HEK293 (cell line): ENCODE data around the gene USP35.

ENCODE experiments used
- CTCF ChIA-PET: fragments of 350-600 bp; formaldehyde crosslinking; extraction: SDS; loops from one replicate; lab custom pipeline; 2021; ENCODE audit warnings: antibody characterized with exemption; lab: Yijun Ruan, JAX
- POLR2A ChIA-PET: fragments of 300-600 bp; formaldehyde crosslinking; extraction: SDS; loops from one replicate; lab custom pipeline; 2020; ENCODE audit warnings: antibody characterized with exemption, inconsistent platforms; lab: Yijun Ruan, JAX
- H3K27ac ChIP-seq: fragments of 200-500 bp; sonication (Bioruptor generic); 2 replicates; pipeline ENCODE4 v1.5.1; 2014; ENCODE audit warnings: low read depth, low read length, control low read depth, inconsistent platforms; ENCODE audit errors: extremely low read depth
- H3K36me3 ChIP-seq, 2 experiments: fragments of 200-500 bp in 1 of 2; sonication (Bioruptor generic) in 1 of 2; 1 replicate in 1 of 2; 2 replicates in 1 of 2; pipeline ENCODE4 v1.5.1; 2014 to 2017; ENCODE audit warnings: inconsistent platforms in 2 of 2, low read length in 2 of 2; ENCODE audit not compliant: control insufficient read depth in 2 of 2, insufficient read depth in 1 of 2
- H3K4me1 ChIP-seq: fragments of 200-500 bp; sonication (Bioruptor generic); 2 replicates; pipeline ENCODE4 v1.5.1; 2014; ENCODE audit warnings: mild to moderate bottlenecking, low read length, inconsistent platforms; ENCODE audit not compliant: control insufficient read depth, insufficient read depth
- H3K4me3 ChIP-seq: 2 replicates; pipeline ENCODE4 v1.5.1; 2011; ENCODE audit warnings: low read depth, mild to moderate bottlenecking, control low read depth, low read length, moderate library complexity
- H3K9me3 ChIP-seq: fragments of 200-500 bp; sonication (Bioruptor generic); 2 replicates; pipeline ENCODE4 v1.5.1; 2014; ENCODE audit warnings: low read depth, low read length, inconsistent platforms; ENCODE audit not compliant: control insufficient read depth, insufficient read depth
- GLIS1 ChIP-seq: fragments of 450-650 bp; formaldehyde crosslinking; IDR thresholded peaks from 2 replicates; pipeline ENCODE4 v1.5.1; 2016; ENCODE audit warnings: missing biosample characterization, missing genetic modification characterization
- HOXC10 ChIP-seq: sonication (generic); formaldehyde crosslinking; IDR thresholded peaks from 2 replicates; pipeline ENCODE4 v1.8.1; 2023; ENCODE audit warnings: mild to moderate bottlenecking, missing genetic modification reagents
- HOXD13 ChIP-seq: sonication (generic); formaldehyde crosslinking; IDR thresholded peaks from 2 replicates; pipeline ENCODE4 v1.8.0; 2022; ENCODE audit warnings: missing genetic modification reagents, borderline replicate concordance
- OSR2 ChIP-seq: fragments of 450-650 bp; formaldehyde crosslinking; IDR thresholded peaks from 2 replicates; pipeline ENCODE4 v1.5.1; 2016; ENCODE audit warnings: missing biosample characterization, missing genetic modification characterization
- ZBTB17 ChIP-seq: fragments of 450-650 bp; formaldehyde crosslinking; IDR thresholded peaks from 2 replicates; pipeline ENCODE4 v1.5.1; 2016; ENCODE audit warnings: missing biosample characterization, missing genetic modification characterization
- ZNF248 ChIP-seq: fragments of 450-650 bp; formaldehyde crosslinking; IDR thresholded peaks from 2 replicates; pipeline ENCODE4 v1.5.1; 2017; ENCODE audit warnings: missing biosample characterization, missing genetic modification characterization
- ZNF274 ChIP-seq, 2 experiments: fragments of 200-500 bp in 1 of 2; fragments of 450-650 bp in 1 of 2; sonication (Bioruptor generic) in 1 of 2; formaldehyde crosslinking in 1 of 2; IDR thresholded peaks; 2 replicates each; pipeline versions ENCODE4 v1.5.1 to v1.6.1; 2014 to 2016; ENCODE audit warnings: borderline replicate concordance in 1 of 2, inconsistent platforms in 1 of 2, low read length in 1 of 2, missing biosample characterization in 1 of 2, missing genetic modification characterization in 1 of 2
- ZNF473 ChIP-seq: fragments of 450-650 bp; formaldehyde crosslinking; IDR thresholded peaks from 2 replicates; pipeline ENCODE4 v1.5.1; 2017; ENCODE audit warnings: missing biosample characterization, missing genetic modification characterization
- ZNF529 ChIP-seq: fragments of 450-650 bp; formaldehyde crosslinking; IDR thresholded peaks from 2 replicates; pipeline ENCODE4 v1.5.1; 2017; ENCODE audit warnings: missing genetic modification characterization, missing biosample characterization; ENCODE audit not compliant: insufficient replicate concordance
- ZNF610 ChIP-seq: fragments of 450-650 bp; formaldehyde crosslinking; IDR thresholded peaks from 2 replicates; pipeline ENCODE4 v1.5.1; 2016; ENCODE audit warnings: missing biosample characterization, missing genetic modification characterization, borderline replicate concordance
- ZNF664 ChIP-seq: fragments of 450-650 bp; formaldehyde crosslinking; IDR thresholded peaks from 2 replicates; pipeline ENCODE4 v1.5.1; 2016; ENCODE audit warnings: missing biosample characterization, missing genetic modification characterization
- TF ChIP-seq, protein P1 (sequence below): fragments of 450-650 bp; formaldehyde crosslinking; IDR thresholded peaks from 2 replicates; pipeline ENCODE4 v1.5.1; 2016; ENCODE audit warnings: missing biosample characterization, missing genetic modification characterization, borderline replicate concordance
- TF ChIP-seq, protein P2 (sequence below): fragments of 450-650 bp; formaldehyde crosslinking; IDR thresholded peaks from 2 replicates; pipeline ENCODE4 v1.5.1; 2016; ENCODE audit warnings: missing biosample characterization, missing genetic modification characterization
- TF ChIP-seq, protein P3 (sequence below): fragments of 450-650 bp; formaldehyde crosslinking; IDR thresholded peaks from 2 replicates; pipeline ENCODE4 v1.5.1; 2017; ENCODE audit warnings: missing biosample characterization, missing genetic modification characterization
- TF ChIP-seq, protein P4 (sequence below): fragments of 450-650 bp; formaldehyde crosslinking; IDR thresholded peaks from 2 replicates; pipeline ENCODE4 v1.5.1; 2016; ENCODE audit warnings: missing biosample characterization, missing genetic modification characterization
- TF ChIP-seq, protein P5 (sequence below): fragments of 450-650 bp; formaldehyde crosslinking; IDR thresholded peaks from 2 replicates; pipeline ENCODE4 v1.5.1; 2017; ENCODE audit warnings: missing biosample characterization, missing genetic modification characterization
- TF ChIP-seq, protein P6 (sequence below): fragments of 450-650 bp; formaldehyde crosslinking; IDR thresholded peaks from 2 replicates; pipeline ENCODE4 v1.5.1; 2016; ENCODE audit warnings: missing biosample characterization, missing genetic modification characterization

Gene USP35

DNA sequence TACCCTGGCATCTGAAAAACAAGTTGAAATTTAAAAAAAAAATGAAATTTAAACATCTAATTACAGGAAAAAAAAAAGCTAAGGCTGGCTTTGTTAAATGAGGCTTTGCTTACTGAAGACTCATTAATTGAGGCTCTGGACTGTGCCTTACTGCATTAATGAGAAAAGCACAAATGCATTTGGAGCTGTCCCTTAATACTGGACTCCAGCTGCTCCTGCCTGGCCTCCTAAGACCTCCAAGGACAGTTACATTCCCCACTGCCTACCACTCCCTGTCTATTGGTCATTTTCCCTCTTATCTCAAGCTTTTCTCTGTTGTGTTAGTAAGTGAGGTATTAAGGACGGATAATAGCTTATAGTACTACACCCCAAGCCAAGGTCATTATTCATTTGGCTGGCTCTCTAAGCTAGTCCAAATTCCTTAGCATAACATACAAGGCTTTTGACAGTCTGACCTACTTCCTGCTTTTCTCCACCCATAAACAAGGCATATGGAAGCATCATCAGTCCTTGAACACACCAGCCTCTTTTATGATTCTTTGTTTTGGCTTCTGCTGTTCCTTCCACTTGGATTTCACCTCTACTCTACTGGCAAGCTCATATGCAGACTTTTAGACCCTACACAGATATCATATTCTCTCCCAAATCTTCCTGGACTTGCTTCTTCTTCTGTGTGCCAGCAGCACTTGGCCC is 62.5 kb downstream of the USP35 start:
- Histone ChIP-seq H3K9me3 (no peaks in the 10 kb centered on the region), H3K4me3 (no peak overlapping the region), H3K27ac (no peak overlapping the region), H3K36me3 (peaks cover 0 to 3% of the 10 kb centered on the region in 2 experiments; a peak in 1 of 3 replicates), H3K4me1 (no peaks in the 10 kb centered on the region)
- ChIA-PET POLR2A (no interaction called here), CTCF (interaction anchor here (1.7 kb wide), 1 partner anchor 23 kb away, joined by 5 read pairs; no protein-coding TSS in a partner anchor)
- TF ChIP-seq OSR2 (tag by site-specific recombination), result no peak
- TF ChIP-seq, protein P1, sequence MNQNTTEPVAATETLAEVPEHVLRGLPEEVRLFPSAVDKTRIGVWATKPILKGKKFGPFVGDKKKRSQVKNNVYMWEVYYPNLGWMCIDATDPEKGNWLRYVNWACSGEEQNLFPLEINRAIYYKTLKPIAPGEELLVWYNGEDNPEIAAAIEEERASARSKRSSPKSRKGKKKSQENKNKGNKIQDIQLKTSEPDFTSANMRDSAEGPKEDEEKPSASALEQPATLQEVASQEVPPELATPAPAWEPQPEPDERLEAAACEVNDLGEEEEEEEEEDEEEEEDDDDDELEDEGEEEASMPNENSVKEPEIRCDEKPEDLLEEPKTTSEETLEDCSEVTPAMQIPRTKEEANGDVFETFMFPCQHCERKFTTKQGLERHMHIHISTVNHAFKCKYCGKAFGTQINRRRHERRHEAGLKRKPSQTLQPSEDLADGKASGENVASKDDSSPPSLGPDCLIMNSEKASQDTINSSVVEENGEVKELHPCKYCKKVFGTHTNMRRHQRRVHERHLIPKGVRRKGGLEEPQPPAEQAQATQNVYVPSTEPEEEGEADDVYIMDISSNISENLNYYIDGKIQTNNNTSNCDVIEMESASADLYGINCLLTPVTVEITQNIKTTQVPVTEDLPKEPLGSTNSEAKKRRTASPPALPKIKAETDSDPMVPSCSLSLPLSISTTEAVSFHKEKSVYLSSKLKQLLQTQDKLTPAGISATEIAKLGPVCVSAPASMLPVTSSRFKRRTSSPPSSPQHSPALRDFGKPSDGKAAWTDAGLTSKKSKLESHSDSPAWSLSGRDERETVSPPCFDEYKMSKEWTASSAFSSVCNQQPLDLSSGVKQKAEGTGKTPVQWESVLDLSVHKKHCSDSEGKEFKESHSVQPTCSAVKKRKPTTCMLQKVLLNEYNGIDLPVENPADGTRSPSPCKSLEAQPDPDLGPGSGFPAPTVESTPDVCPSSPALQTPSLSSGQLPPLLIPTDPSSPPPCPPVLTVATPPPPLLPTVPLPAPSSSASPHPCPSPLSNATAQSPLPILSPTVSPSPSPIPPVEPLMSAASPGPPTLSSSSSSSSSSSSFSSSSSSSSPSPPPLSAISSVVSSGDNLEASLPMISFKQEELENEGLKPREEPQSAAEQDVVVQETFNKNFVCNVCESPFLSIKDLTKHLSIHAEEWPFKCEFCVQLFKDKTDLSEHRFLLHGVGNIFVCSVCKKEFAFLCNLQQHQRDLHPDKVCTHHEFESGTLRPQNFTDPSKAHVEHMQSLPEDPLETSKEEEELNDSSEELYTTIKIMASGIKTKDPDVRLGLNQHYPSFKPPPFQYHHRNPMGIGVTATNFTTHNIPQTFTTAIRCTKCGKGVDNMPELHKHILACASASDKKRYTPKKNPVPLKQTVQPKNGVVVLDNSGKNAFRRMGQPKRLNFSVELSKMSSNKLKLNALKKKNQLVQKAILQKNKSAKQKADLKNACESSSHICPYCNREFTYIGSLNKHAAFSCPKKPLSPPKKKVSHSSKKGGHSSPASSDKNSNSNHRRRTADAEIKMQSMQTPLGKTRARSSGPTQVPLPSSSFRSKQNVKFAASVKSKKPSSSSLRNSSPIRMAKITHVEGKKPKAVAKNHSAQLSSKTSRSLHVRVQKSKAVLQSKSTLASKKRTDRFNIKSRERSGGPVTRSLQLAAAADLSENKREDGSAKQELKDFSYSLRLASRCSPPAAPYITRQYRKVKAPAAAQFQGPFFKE (tag by site-specific recombination), result no peak
- TF ChIP-seq, protein P2, sequence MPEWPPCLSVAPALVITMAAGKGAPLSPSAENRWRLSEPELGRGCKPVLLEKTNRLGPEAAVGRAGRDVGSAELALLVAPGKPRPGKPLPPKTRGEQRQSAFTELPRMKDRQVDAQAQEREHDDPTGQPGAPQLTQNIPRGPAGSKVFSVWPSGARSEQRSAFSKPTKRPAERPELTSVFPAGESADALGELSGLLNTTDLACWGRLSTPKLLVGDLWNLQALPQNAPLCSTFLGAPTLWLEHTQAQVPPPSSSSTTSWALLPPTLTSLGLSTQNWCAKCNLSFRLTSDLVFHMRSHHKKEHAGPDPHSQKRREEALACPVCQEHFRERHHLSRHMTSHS, result no peak
- no peak for TF ChIP-seq HOXC10 (CRISPR knock-in tag)
- TF ChIP-seq, protein P3, sequence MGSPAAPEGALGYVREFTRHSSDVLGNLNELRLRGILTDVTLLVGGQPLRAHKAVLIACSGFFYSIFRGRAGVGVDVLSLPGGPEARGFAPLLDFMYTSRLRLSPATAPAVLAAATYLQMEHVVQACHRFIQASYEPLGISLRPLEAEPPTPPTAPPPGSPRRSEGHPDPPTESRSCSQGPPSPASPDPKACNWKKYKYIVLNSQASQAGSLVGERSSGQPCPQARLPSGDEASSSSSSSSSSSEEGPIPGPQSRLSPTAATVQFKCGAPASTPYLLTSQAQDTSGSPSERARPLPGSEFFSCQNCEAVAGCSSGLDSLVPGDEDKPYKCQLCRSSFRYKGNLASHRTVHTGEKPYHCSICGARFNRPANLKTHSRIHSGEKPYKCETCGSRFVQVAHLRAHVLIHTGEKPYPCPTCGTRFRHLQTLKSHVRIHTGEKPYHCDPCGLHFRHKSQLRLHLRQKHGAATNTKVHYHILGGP, result no peak
- TF ChIP-seq ZBTB17, result no peak

DNA sequence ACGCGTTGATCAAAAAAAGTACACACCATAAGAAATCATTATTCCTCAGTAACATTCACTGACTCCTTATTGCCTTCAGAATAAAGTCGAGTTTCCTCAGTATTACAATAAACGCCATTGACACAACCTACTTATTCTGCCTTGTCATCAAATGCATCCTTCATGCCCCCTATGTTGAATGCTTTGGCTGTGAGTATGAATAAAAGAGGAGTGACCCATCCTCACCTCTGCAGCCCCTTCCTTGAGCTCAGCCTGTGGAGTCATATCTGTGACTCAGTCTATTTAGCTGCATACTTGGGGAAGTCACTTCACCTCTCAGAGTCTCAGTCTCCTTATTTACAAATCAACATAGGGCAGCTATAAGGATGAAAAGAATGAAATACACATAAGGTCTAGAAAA is 65.1 kb downstream of the USP35 start:
- H3K4me1 ChIP-seq, result no peaks in the 10 kb centered on the region
- POLR2A ChIA-PET, result no interaction called here
- TF ChIP-seq, protein P4, sequence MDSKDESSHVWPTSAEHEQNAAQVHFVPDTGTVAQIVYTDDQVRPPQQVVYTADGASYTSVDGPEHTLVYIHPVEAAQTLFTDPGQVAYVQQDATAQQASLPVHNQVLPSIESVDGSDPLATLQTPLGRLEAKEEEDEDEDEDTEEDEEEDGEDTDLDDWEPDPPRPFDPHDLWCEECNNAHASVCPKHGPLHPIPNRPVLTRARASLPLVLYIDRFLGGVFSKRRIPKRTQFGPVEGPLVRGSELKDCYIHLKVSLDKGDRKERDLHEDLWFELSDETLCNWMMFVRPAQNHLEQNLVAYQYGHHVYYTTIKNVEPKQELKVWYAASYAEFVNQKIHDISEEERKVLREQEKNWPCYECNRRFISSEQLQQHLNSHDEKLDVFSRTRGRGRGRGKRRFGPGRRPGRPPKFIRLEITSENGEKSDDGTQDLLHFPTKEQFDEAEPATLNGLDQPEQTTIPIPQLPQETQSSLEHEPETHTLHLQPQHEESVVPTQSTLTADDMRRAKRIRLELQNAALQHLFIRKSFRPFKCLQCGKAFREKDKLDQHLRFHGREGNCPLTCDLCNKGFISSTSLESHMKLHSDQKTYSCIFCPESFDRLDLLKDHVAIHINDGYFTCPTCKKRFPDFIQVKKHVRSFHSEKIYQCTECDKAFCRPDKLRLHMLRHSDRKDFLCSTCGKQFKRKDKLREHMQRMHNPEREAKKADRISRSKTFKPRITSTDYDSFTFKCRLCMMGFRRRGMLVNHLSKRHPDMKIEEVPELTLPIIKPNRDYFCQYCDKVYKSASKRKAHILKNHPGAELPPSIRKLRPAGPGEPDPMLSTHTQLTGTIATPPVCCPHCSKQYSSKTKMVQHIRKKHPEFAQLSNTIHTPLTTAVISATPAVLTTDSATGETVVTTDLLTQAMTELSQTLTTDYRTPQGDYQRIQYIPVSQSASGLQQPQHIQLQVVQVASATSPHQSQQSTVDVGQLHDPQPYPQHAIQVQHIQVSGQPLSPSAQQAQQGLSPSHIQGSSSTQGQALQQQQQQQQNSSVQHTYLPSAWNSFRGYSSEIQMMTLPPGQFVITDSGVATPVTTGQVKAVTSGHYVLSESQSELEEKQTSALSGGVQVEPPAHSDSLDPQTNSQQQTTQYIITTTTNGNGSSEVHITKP, result no peak
- TF ChIP-seq ZNF248 (tag by site-specific recombination) (no peak), ZNF274 (IDR thresholded peaks at IDR 0.05; ENCODE audit: low read length) (no peak), ZNF274 (tag by site-specific recombination; IDR thresholded peaks at IDR 0.05; ENCODE audit: borderline replicate concordance) (no peak), HOXD13 (CRISPR knock-in tag) (no peak), GLIS1 (tag by site-specific recombination) (no peak), ZNF610 (tag by site-specific recombination) (no peak), OSR2 (tag by site-specific recombination) (no peak), ZNF473 (tag by site-specific recombination) (no peak), ZNF529 (no peak), ZNF664 (no peak)
- TF ChIP-seq, protein P5, sequence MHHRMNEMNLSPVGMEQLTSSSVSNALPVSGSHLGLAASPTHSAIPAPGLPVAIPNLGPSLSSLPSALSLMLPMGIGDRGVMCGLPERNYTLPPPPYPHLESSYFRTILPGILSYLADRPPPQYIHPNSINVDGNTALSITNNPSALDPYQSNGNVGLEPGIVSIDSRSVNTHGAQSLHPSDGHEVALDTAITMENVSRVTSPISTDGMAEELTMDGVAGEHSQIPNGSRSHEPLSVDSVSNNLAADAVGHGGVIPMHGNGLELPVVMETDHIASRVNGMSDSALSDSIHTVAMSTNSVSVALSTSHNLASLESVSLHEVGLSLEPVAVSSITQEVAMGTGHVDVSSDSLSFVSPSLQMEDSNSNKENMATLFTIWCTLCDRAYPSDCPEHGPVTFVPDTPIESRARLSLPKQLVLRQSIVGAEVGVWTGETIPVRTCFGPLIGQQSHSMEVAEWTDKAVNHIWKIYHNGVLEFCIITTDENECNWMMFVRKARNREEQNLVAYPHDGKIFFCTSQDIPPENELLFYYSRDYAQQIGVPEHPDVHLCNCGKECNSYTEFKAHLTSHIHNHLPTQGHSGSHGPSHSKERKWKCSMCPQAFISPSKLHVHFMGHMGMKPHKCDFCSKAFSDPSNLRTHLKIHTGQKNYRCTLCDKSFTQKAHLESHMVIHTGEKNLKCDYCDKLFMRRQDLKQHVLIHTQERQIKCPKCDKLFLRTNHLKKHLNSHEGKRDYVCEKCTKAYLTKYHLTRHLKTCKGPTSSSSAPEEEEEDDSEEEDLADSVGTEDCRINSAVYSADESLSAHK (tag by site-specific recombination), result no peak
- TF ChIP-seq, protein P6, sequence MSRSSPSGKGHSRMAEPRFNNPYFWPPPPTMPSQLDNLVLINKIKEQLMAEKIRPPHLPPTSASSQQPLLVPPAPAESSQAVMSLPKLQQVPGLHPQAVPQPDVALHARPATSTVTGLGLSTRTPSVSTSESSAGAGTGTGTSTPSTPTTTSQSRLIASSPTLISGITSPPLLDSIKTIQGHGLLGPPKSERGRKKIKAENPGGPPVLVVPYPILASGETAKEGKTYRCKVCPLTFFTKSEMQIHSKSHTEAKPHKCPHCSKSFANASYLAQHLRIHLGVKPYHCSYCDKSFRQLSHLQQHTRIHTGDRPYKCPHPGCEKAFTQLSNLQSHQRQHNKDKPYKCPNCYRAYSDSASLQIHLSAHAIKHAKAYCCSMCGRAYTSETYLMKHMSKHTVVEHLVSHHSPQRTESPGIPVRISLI (tag by site-specific recombination), result no peak
- no peak overlapping the region for H3K4me3 ChIP-seq
- CTCF ChIA-PET, result no interaction called here
- H3K9me3 ChIP-seq, result no peaks in the 10 kb centered on the region
- no peak overlapping the region for H3K27ac ChIP-seq
- peaks cover 0 to 3% of the 10 kb centered on the region in 2 experiments; a peak in 1 of 3 replicates for H3K36me3 ChIP-seq
